Spinal cord (tissue), 10 donors: ENCODE data around the gene CMAS. TPM values are rescaled to one million over a fixed set of nuclear protein-coding genes. Genes with fewer than 3 reads are reported as not detected.
"Not testable (repeated sequence)": the region's sequence is repeated elsewhere in the genome, so short reads cannot be mapped to it uniquely, and the experiment has no call there.

Experiments
- DNase-seq, 6 donors: peaks; one replicate each; pipeline versions ENCODE4 v3.0.0 to v3.0.0-alpha.2; 2013 to 2015; ENCODE audit warnings: low spot score in 6 of 6, low read depth in 4 of 6
- H3K27ac ChIP-seq: one replicate; pipeline ENCODE4 v1.5.1; 2013; ENCODE audit warnings: low read depth, low read length, control low read depth
- H3K27me3 ChIP-seq: one replicate; pipeline ENCODE4 v1.6.1; 2013; ENCODE audit warnings: low read length; ENCODE audit not compliant: control insufficient read depth, insufficient read depth
- H3K36me3 ChIP-seq: one replicate; pipeline ENCODE4 v1.6.1; 2013; ENCODE audit warnings: low read length; ENCODE audit not compliant: control insufficient read depth, insufficient read depth
- H3K4me1 ChIP-seq: one replicate; pipeline ENCODE4 v1.6.1; 2013; ENCODE audit warnings: low read length; ENCODE audit not compliant: control insufficient read depth, insufficient read depth
- H3K4me3 ChIP-seq: one replicate; pipeline ENCODE4 v1.5.1; 2013; ENCODE audit warnings: low read depth, low read length, control low read depth
- H3K9me3 ChIP-seq: one replicate; pipeline ENCODE4 v1.6.1; 2013; ENCODE audit warnings: low read length; ENCODE audit not compliant: control insufficient read depth, insufficient read depth
- WGBS: methylation state at CpG from one replicate; pipeline ENCODE4 v1.1.5; 2013; ENCODE audit warnings: missing lambda C conversion rate; ENCODE audit not compliant: insufficient coverage; 5-methylcytosine and 5-hydroxymethylcytosine counted together
- long read RNA-seq, 4 donors: transcript quantifications; one replicate each; lab custom pipeline, GENCODE V29; 2026
- polyA plus RNA-seq, 2 donors: library from polyadenylated mRNA; unstranded; fragments of 120-200 nt; gene quantifications; one replicate each; pipeline ENCODE4 v1.2.1, GENCODE V29; 2013; ENCODE audit not compliant: insufficient read length in 2 of 2
- total RNA-seq, 2 donors: library from RNA; depleted of rRNA in 1 of 2; stranded (reverse); fragments of 120-200 nt in 1 of 2; fragments of >200 nt in 1 of 2; gene quantifications; one replicate each; pipeline versions ENCODE4 v1.2.3 to v1.2.4, GENCODE V29; 2013 to 2014
- donor health status: healthy.

CMAS gene
- total RNA-seq (10 to 100 TPM; 35.6 to 66.4 TPM), polyA plus RNA-seq (10 to 100 TPM; 72.9 to 82.4 TPM)
- long read RNA-seq, donor 1, transcript CMAS-201 (8 exons, 1,787 nt): major isoform, 42 of 58 reads
- long read RNA-seq, donor 1, partial matches to known transcripts: 7 of 58 reads
- long read RNA-seq, donor 1, other reads (novel, unspliced or antisense): 9 of 58 reads
- long read RNA-seq, donor 2, transcript CMAS-201 (8 exons, 1,787 nt): major isoform, 12 of 12 reads
- long read RNA-seq, donor 2, partial matches to known transcripts: 0 of 12 reads
- long read RNA-seq, donor 2, other reads (novel, unspliced or antisense): 0 of 12 reads
- long read RNA-seq, donor 3, transcript CMAS-201 (8 exons, 1,787 nt): major isoform, 19 of 19 reads
- long read RNA-seq, donor 3, partial matches to known transcripts: 0 of 19 reads
- long read RNA-seq, donor 3, other reads (novel, unspliced or antisense): 0 of 19 reads
- long read RNA-seq, donor 4, transcript CMAS-201 (8 exons, 1,787 nt): major isoform, 22 of 28 reads
- long read RNA-seq, donor 4, partial matches to known transcripts: 0 of 28 reads
- long read RNA-seq, donor 4, other reads (novel, unspliced or antisense): 6 of 28 reads

- H3K27ac ChIP-seq: peak within 1 kb of the TSS; percentile 88
- H3K9me3 ChIP-seq: no peaks in the 10 kb centered on the region
- H3K27me3 ChIP-seq: no peaks in the 10 kb centered on the region
- H3K36me3 ChIP-seq: no peaks in the 10 kb centered on the region
- WGBS: 0% methylated on average over 59 of the region's 64 CpGs
- DNase-seq: peak; percentile 52 to 95 (median 68)
- H3K4me1 ChIP-seq: no peaks in the 10 kb centered on the region
- peak within 1 kb of the TSS; percentile 85 for H3K4me3 ChIP-seq
Measured at GRCh38 chr12:22046090-22046967, at the start of gene CMAS. CMAS (plus strand) TSS chr12:22046218; CDS start chr12:22046304, 86 bp downstream.

- no peaks in the 10 kb centered on the region for H3K9me3 ChIP-seq
- no peak overlapping the region for H3K27ac ChIP-seq
- no peak for DNase-seq
- no peak overlapping the region for H3K4me3 ChIP-seq
- no peaks in the 10 kb centered on the region for H3K27me3 ChIP-seq
- no peaks in the 10 kb centered on the region for H3K4me1 ChIP-seq
- WGBS: no CpG with 5 or more reads among the region's 2 CpGs
- no peaks in the 10 kb centered on the region for H3K36me3 ChIP-seq
Measured at GRCh38 chr12:21998295-21998694, 47.7 kb upstream of the CMAS start.

- H3K27me3 ChIP-seq: no peaks in the 10 kb centered on the region
- H3K27ac ChIP-seq: no peak overlapping the region
- DNase-seq: no peak
- no peak overlapping the region for H3K4me3 ChIP-seq
- no peaks in the 10 kb centered on the region for H3K9me3 ChIP-seq
- WGBS: no CpG with 5 or more reads among the region's 1 CpG
- H3K36me3 ChIP-seq: no peaks in the 10 kb centered on the region
- no peaks in the 10 kb centered on the region for H3K4me1 ChIP-seq
Measured at GRCh38 chr12:21998782-21999181, 47.2 kb upstream of the CMAS start.

DNA sequence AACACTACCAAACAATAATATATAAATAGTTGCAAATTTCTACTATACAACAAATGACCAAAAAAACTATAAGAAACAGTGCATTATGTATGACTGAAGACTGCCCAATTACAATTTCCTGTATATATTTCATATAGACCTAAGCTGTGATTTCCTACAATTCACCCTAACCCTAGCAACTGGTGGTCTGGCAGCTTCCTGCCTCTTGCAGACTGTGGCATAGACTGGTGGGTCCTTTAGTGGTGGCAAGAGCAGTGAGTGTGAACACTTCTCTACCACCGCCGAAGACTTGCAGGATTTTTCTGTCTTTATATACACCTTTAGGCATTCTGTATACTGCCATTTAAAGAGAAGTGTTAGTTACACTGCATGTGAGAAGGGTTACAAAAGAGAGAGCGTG, 43.6 kb upstream of the CMAS start:
- Histone ChIP-seq H3K4me3 (no peak overlapping the region), H3K9me3 (no peaks in the 10 kb centered on the region), H3K27me3 (no peaks in the 10 kb centered on the region), H3K4me1 (no peaks in the 10 kb centered on the region), H3K36me3 (no peaks in the 10 kb centered on the region), H3K27ac (no peak overlapping the region)
- no peak for DNase-seq
- no CpG with 5 or more reads among the region's 3 CpGs for WGBS

DNA sequence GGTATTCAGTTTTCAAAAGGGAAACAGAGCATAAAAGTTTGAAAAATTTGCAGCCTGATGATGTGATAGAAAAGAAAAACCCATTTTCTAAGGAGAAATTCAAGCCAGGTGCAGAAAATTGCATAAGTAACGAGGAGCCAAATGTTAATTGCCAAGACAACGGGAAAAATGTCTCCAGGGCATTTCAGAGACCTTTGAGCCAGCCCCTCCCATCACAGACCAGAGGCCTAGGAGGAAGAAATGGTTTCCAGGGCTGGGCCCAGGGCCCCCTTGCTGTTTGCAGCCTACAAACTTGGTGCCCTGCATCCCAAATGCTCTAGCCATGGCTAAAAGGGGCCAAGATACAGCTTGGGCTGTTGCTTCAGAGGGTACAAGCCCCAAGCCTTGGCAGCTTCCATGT, 38.2 kb upstream of the CMAS start:
- not testable (repeated sequence) for H3K36me3 ChIP-seq, DNase-seq, H3K4me1 ChIP-seq, H3K27me3 ChIP-seq, H3K4me3 ChIP-seq, H3K9me3 ChIP-seq, H3K27ac ChIP-seq
- WGBS: 75% methylated on average over 1 of the region's 2 CpGs

- Histone ChIP-seq H3K4me1 (no peaks in the 10 kb centered on the region), H3K27ac (no peak overlapping the region), H3K4me3 (no peak overlapping the region), H3K36me3 (no peaks in the 10 kb centered on the region), H3K27me3 (no peaks in the 10 kb centered on the region), H3K9me3 (no peaks in the 10 kb centered on the region)
- WGBS: 96% methylated on average over 7 of the region's 7 CpGs
- no peak for DNase-seq
Measured at GRCh38 chr12:22008196-22008595, 37.8 kb upstream of the CMAS start.

DNA sequence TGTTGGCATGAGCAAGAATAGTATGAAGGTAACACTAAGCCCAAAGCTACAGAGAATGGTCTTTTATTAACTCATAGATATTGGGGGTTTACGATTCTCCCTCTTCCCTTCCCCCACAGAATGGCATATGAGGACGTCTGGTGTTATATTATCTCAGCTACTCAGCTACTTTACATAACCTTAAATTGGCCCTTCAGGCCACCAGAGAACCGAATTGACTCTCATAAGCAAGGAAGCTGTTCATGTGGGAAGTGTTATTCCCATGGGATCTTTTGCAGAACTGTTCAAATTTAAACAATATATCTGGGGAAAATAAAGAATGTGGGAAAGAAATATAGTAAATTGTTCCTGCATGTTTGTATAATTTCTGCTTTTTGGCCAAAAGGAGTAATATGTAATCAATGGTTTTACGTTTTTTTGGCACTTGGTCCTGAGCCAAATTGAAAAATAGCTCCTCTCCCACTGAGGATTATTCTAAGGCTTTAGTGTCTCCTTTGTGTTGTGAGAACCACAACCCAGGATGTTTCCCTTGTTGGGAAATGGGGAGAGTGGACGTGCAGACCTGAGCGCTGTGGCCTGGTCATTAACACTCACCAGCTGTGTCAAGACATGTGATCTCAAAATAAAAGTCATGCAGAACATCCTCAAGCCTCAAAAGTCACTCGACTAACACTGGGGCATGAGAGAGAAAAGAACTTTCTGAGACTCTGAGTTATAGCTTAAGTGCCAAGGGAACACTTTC, 31.8 kb upstream of the CMAS start:
- Histone ChIP-seq H3K27ac (no peak overlapping the region), H3K4me1 (no peaks in the 10 kb centered on the region), H3K9me3 (no peaks in the 10 kb centered on the region), H3K36me3 (no peaks in the 10 kb centered on the region), H3K27me3 (no peaks in the 10 kb centered on the region), H3K4me3 (no peak overlapping the region)
- no peak for DNase-seq
- WGBS: no CpG with 5 or more reads among the region's 7 CpGs

- no peaks in the 10 kb centered on the region for H3K4me1 ChIP-seq
- WGBS: 40% methylated on average over 1 of the region's 7 CpGs
- no peaks in the 10 kb centered on the region for H3K27me3 ChIP-seq
- H3K9me3 ChIP-seq: no peaks in the 10 kb centered on the region
- DNase-seq: no peak
- no peak overlapping the region for H3K4me3 ChIP-seq
- no peaks in the 10 kb centered on the region for H3K36me3 ChIP-seq
- H3K27ac ChIP-seq: no peak overlapping the region
Measured at GRCh38 chr12:22014783-22015144, 31.3 kb upstream of the CMAS start.

DNA sequence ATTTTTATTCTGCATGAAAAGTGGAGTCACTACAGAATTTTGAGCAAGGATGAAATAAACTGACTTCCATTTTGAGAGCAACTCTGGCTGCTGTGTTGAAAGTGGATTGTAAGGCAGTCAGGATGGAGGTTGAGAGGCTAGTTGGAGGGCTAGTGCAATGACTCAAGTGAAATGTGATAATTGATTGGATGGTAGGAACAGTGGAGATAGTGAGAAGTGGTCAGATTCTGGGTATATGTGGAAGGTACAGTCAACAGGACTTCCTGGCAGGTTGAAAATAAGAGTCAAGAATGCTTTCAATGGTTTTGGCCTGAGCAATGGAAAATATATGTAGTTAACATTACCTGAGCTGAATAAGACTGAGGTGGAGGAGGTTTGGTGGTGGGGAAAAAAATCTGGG, 29.0 kb upstream of the CMAS start:
- no peaks in the 10 kb centered on the region for H3K36me3 ChIP-seq
- H3K4me3 ChIP-seq: no peak overlapping the region
- no peaks in the 10 kb centered on the region for H3K9me3 ChIP-seq
- no peak overlapping the region for H3K27ac ChIP-seq
- H3K27me3 ChIP-seq: no peaks in the 10 kb centered on the region
- no peak for DNase-seq
- no peaks in the 10 kb centered on the region for H3K4me1 ChIP-seq
